ENCODE measurements around the gene PPM1H. TPM values are rescaled to one million over a fixed set of nuclear protein-coding genes. Genes with fewer than 3 reads are reported as not detected.

Gene PPM1H
- total RNA-seq, 2 experiments from 2014 or later, result not detected

DNA sequence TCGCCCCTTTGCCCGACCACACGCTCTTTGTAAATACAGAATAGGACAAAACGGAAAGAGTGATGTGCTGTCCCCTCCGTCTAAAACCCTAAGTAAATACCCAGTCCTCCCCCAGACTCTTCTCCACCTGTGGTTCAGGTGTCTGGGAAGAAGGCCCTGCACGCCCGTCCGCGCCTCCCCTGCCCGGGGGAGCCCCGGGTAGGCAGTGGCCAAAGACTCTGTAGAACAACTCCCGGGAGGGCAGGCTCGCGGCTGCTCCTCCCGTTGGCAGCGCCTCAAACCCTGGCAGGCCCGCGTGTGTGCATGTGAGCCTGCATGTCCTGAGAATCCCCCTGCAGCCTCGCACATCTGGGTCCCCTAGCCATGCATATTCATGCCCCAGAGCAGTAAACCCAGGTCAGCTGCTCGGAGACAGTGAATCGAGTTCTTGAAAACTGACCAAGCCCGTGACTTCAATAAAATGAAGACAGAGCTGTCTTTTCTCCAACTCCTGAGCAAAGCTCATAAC is 302.5 kb downstream of the PPM1H start:
- intact Hi-C loops (cut with micrococcal nuclease), result loop anchor here (2.0 to 5.0 kb wide), 2 partner anchors 30 to 195 kb away; no protein-coding TSS in a partner anchor
- H3K27me3 Mint-ChIP-seq (ENCODE audit: low read depth), result peaks cover 71% of the 10 kb centered on the region
- peaks cover 7% of the 10 kb centered on the region for H3K4me1 Mint-ChIP-seq (ENCODE audit: low read depth)
- H3K36me3 Mint-ChIP-seq (ENCODE audit: low read depth), result peaks cover 1% of the 10 kb centered on the region
- peak overlapping the region; percentile 67 for H3K4me3 Mint-ChIP-seq
- DNase-seq, result no peak
- CTCF ChIA-PET, result no interaction called here
- H3K27ac Mint-ChIP-seq, result no peak overlapping the region
- H3K9me3 Mint-ChIP-seq, result no peaks in the 10 kb centered on the region

DNA sequence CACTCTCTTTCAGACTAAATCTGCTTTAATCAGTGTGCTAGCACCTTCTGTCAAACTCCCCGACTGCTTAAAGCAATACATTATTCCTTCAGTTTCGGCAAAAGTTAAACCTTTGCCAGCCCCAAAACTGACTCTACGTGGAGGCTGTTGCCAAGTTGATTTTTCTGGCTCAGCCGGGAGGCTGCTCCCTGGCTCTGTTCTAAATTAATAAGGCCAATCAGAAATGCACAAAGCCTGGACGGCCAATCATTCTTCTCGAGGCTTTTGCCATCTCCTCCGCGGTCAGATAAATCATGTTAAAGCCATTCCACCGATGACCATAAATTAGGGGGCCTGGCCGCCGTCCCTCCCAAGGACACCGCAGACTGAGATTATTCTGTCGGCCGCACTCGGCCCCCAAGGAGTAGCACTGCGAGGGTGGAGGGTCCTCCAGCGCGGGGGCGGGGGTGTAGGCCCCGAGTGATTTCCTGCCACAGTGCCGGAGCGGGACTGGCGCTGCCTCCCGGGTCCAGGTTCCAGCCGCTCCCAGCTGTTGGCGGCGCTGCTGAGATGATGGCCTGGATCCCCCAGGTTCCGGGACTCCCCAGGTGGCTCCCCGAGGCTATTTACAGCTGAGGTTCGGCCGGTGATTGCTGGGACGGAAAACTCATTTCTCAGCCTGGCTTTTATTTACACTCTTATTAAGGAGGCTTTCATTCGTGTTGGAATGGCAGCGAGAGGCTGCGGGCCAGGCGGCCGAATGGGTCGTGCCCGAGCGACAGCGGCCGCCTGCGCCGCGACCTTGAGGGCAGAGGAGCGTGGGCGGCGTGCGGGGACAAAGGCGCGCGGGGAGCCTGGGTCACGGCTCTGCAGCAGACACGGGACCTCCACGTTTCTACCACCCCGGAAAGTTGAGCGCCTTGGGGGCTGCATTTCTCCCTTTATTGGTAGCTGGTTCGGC is 303.2 kb downstream of the PPM1H start:
- peak; percentile 61 for DNase-seq
- peaks cover 7% of the 10 kb centered on the region for H3K4me1 Mint-ChIP-seq (ENCODE audit: low read depth)
- H3K4me3 Mint-ChIP-seq, result peak overlapping the region; percentile 67
- H3K27me3 Mint-ChIP-seq (ENCODE audit: low read depth), result peaks cover 74% of the 10 kb centered on the region
- intact Hi-C loops (cut with micrococcal nuclease), result loop anchor here (2.0 to 5.0 kb wide), 2 partner anchors 29 to 194 kb away; no protein-coding TSS in a partner anchor
- H3K9me3 Mint-ChIP-seq, result no peaks in the 10 kb centered on the region
- H3K27ac Mint-ChIP-seq, result no peak overlapping the region
- peaks cover 1% of the 10 kb centered on the region for H3K36me3 Mint-ChIP-seq (ENCODE audit: low read depth)
- CTCF ChIA-PET, result no interaction called here

DNA sequence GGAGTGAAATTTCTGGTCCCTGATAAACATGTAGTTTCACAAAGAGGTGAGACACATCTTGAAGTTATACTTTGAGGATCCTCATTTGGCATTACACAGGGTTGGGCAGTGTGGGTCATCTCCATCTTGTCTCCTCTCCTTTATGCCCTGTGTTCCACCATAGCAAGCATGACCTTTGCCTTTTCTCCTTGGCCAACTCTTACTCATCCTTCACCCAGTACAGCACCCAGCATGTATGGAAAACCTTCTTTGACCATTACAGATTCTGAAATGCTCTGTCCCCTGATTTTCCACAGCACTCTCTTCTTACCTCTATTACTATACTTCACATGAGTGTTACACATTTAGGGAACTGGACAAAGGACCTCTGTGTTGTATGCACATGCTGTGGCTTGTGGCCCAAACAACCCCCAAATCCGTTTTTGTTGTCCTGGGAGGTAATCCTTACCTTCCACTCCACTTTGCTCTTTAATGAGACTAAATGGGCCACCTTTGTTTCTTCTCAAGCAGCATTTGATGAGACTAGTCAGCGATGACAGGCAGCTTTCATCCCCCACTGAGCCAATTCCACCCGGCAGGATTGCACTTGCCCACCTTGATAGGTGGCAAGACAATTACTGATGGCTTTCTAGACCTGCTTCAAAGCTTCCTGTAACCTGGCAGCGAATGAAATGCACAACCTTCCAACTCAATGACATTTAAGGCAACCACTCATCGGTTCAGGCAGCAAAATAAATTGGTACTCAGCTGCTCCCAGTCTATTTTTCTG is 304.8 kb downstream of the PPM1H start:
- Mint-ChIP-seq H3K4me3 (no peak overlapping the region), H3K27ac (no peak overlapping the region), H3K27me3 (ENCODE audit: low read depth) (peaks cover 65% of the 10 kb centered on the region), H3K36me3 (ENCODE audit: low read depth) (peaks cover 1% of the 10 kb centered on the region), H3K4me1 (ENCODE audit: low read depth) (peaks cover 7% of the 10 kb centered on the region), H3K9me3 (no peaks in the 10 kb centered on the region)
- DNase-seq, result no peak
- CTCF ChIA-PET, result interaction anchor here (0.6 to 1.3 kb wide), 2 partner anchors 9 to 12 kb away, joined by 3 read pairs; no protein-coding TSS in a partner anchor
- intact Hi-C loops (cut with micrococcal nuclease), result loop anchor here (5.0 kb wide), 1 partner anchor 193 kb away; no protein-coding TSS in a partner anchor

DNA sequence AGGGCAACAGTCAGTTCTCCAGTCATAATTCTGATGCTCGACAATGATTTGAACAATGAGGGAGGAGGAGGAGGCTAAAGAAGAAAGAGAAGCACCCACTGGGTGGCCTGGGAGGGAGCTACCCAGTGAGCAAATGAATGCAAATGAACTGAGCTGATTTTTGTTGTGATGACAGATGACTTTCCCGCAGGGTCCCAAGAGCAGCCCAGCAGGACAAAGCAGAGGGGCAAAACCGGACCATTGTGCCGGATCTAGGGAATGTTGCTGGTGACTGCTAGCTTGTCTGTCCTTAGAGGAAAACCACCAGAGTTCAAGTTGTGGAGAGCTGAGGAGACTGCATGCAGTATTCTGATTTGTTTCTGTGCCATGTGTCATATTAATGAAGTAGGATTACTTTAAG is 305.5 kb downstream of the PPM1H start:
- no peak overlapping the region for H3K4me3 Mint-ChIP-seq
- CTCF ChIA-PET, result interaction anchor here (1.0 to 1.3 kb wide), 2 partner anchors 11 to 12 kb away, joined by 3 read pairs; no protein-coding TSS in a partner anchor
- intact Hi-C loops (cut with micrococcal nuclease), result no loop called here
- H3K4me1 Mint-ChIP-seq (ENCODE audit: low read depth), result peaks cover 7% of the 10 kb centered on the region
- DNase-seq, result no peak
- H3K36me3 Mint-ChIP-seq (ENCODE audit: low read depth), result peaks cover 1% of the 10 kb centered on the region
- peak overlapping the region; percentile 24 for H3K27ac Mint-ChIP-seq
- H3K9me3 Mint-ChIP-seq, result no peaks in the 10 kb centered on the region
- H3K27me3 Mint-ChIP-seq (ENCODE audit: low read depth), result peaks cover 60% of the 10 kb centered on the region

DNA sequence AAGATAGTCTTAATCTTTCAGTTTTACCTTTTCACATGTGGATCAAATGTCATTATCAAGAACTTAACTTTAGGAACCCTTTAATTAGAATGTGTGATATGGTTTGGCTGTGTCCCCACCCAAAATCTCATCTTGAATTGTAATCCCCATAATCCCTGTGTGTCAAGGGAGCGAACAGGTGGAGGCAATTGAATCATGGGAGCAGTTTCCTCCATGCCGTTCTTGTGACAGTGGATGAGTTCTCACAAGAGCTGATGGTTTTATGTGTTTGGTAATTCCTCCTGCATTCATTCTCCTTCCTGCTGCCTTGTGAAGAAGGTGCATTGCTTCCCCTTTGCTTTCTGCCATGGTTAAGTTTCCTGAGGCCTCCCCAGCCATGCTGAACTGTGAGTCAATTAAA is 307.8 kb downstream of the PPM1H start:
- no peak overlapping the region for H3K27ac Mint-ChIP-seq
- DNase-seq, result no peak
- peaks cover 40% of the 10 kb centered on the region for H3K27me3 Mint-ChIP-seq (ENCODE audit: low read depth)
- H3K4me1 Mint-ChIP-seq (ENCODE audit: low read depth), result no peaks in the 10 kb centered on the region
- no peak overlapping the region for H3K4me3 Mint-ChIP-seq
- H3K9me3 Mint-ChIP-seq, result no peaks in the 10 kb centered on the region
- CTCF ChIA-PET, result interaction anchor here (0.8 to 1.8 kb wide), 3 partner anchors 9 to 167 kb away, joined by 3 to 4 read pairs (median 3); no protein-coding TSS in a partner anchor
- intact Hi-C loops (cut with micrococcal nuclease), result no loop called here
- peaks cover 1% of the 10 kb centered on the region for H3K36me3 Mint-ChIP-seq (ENCODE audit: low read depth)

DNA sequence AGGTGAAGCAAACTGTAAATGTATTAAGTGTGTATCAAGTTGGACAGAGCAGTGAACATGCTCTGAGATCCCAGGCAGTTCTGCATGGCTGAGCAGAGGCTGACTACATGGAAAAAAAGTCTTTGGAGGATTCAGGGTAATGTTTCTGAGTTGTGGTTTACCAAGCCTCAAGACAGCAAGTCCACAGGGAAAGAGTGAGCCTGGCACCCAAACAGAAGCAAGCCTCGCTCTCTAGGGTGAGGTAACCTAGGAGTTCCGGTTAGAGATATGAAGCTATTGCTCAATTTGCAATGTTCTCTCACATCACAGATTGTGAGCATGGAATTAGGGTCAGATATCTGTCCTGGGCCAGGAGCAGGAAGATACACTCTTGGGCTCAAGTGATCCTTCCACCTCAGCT is 309.7 kb downstream of the PPM1H start:
- no peak for DNase-seq
- CTCF ChIA-PET, result no interaction called here

DNA sequence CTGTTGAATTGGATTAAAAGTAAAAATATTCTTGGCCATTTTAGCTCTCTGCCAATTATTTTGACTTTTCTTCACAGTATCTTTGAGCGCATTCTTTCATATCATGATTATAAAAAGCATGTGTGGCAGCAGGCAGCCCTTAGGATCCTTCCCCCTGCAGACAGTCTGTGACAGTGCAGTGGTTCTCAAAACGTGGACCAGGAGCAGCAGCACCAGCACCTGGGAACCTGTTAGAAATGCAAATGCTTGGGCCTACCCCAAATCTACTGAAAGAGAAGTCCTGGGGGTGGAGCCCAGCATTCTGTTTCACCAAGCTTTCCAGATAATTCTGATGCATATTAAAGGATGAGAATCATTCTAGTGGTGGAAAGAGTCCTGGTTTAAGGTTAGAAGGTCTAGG is 312.8 kb downstream of the PPM1H start:
- Mint-ChIP-seq H3K27me3 (ENCODE audit: low read depth) (peaks cover 3% of the 10 kb centered on the region), H3K9me3 (no peaks in the 10 kb centered on the region), H3K4me3 (no peak overlapping the region), H3K4me1 (ENCODE audit: low read depth) (peaks cover 9% of the 10 kb centered on the region), H3K27ac (no peak overlapping the region), H3K36me3 (ENCODE audit: low read depth) (no peaks in the 10 kb centered on the region)
- no peak for DNase-seq
- intact Hi-C loops (cut with micrococcal nuclease), result no loop called here
- CTCF ChIA-PET, result no interaction called here

More for the DNA sequence above, 309.7 kb downstream of the PPM1H start:
- H3K4me1 Mint-ChIP-seq (ENCODE audit: low read depth), result no peaks in the 10 kb centered on the region
- H3K36me3 Mint-ChIP-seq (ENCODE audit: low read depth), result peaks cover 1% of the 10 kb centered on the region
- no peak overlapping the region for H3K4me3 Mint-ChIP-seq
- H3K27me3 Mint-ChIP-seq (ENCODE audit: low read depth), result peaks cover 24% of the 10 kb centered on the region
- no peaks in the 10 kb centered on the region for H3K9me3 Mint-ChIP-seq
- intact Hi-C loops (cut with micrococcal nuclease), result no loop called here
- no peak overlapping the region for H3K27ac Mint-ChIP-seq

DNA sequence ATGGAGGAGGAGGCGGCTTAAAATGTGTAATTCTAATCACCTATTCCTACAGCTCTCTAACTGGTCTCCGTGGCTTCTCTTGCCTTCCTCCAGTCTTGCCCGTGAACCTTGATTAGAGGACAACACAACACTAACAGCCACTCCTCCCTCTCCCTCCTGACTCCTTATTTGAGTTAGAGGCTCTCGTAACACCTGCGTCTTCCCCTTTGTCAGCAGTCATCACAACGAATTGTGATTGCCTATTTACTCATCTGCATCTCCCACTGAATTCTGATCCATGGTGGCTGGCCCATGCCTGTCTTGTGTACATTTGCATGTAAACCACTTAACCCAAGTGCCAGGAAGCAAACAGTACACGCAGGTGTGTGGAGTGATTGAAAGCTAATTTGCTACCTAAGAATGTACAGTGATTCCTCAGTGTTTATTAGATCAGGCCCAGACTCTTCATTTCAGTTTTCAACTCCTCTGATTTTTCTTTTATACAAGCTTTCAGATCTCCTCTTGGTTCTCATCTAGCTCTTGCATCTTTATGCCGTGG is 313.8 kb downstream of the PPM1H start:
- CTCF ChIA-PET, result interaction anchor here (1.0 kb wide), 1 partner anchor 186 kb away, joined by 3 read pairs; no protein-coding TSS in a partner anchor
- Mint-ChIP-seq H3K36me3 (ENCODE audit: low read depth) (no peaks in the 10 kb centered on the region), H3K27me3 (ENCODE audit: low read depth) (peaks cover 2% of the 10 kb centered on the region), H3K4me3 (no peak overlapping the region), H3K27ac (no peak overlapping the region), H3K4me1 (ENCODE audit: low read depth) (peaks cover 9% of the 10 kb centered on the region), H3K9me3 (no peaks in the 10 kb centered on the region)
- intact Hi-C loops (cut with micrococcal nuclease), result no loop called here
- DNase-seq, result no peak

DNA sequence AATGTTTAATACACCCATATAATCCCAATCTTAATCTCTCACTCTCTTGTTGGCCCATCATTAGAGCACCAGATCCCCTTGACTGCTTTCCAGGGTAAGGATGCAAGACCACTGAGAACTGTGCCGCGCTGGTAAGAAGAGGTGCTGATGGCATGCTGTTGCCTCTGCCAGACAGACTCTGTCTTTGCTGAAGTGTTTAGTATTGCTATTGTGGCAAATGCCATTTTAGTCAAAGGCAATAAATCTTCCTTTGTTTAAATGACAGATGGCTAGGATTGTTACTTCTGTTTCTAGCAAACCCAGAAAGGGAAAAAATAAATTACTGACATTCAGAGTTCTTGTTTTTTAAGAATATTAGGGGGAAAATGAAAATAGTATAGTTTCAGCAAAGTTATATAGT is 316.0 kb downstream of the PPM1H start:
- H3K4me1 Mint-ChIP-seq (ENCODE audit: low read depth), result peaks cover 9% of the 10 kb centered on the region
- CTCF ChIA-PET, result interaction anchor here (1.0 kb wide), 1 partner anchor 9 kb away, joined by 4 read pairs; no protein-coding TSS in a partner anchor
- H3K27me3 Mint-ChIP-seq (ENCODE audit: low read depth), result peaks cover 2% of the 10 kb centered on the region
- H3K9me3 Mint-ChIP-seq, result no peaks in the 10 kb centered on the region
- DNase-seq, result no peak
- H3K36me3 Mint-ChIP-seq (ENCODE audit: low read depth), result no peaks in the 10 kb centered on the region
- no peak overlapping the region for H3K27ac Mint-ChIP-seq
- intact Hi-C loops (cut with micrococcal nuclease), result no loop called here
- no peak overlapping the region for H3K4me3 Mint-ChIP-seq

DNA sequence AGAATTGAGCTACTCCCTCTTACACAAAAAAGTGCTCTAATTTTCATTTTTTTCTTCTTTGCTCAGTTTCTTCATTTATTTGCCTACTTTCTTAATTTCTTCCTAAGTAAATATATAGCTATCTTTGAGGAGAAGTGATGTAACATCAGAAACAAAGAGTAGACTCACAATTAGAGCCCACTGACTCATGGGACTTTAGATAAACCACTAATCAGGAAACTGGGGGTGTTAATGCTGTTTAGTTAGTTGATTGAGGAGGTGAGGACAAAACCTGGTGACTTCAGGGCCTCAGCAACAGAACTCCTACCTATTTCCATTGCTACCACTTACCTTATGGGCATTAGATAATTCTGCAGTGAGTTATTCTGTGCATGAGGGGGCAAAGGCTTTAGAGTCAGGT is 316.6 kb downstream of the PPM1H start:
- DNase-seq, result no peak
- CTCF ChIA-PET, result interaction anchor here (0.8 to 1.2 kb wide), 3 partner anchors 10 to 66 kb away, joined by 3 to 4 read pairs (median 3); no protein-coding TSS in a partner anchor
- Mint-ChIP-seq H3K4me3 (no peak overlapping the region), H3K27me3 (ENCODE audit: low read depth) (peaks cover 2% of the 10 kb centered on the region), H3K27ac (no peak overlapping the region), H3K4me1 (ENCODE audit: low read depth) (peaks cover 9% of the 10 kb centered on the region), H3K9me3 (no peaks in the 10 kb centered on the region), H3K36me3 (ENCODE audit: low read depth) (no peaks in the 10 kb centered on the region)
- intact Hi-C loops (cut with micrococcal nuclease), result no loop called here

DNA sequence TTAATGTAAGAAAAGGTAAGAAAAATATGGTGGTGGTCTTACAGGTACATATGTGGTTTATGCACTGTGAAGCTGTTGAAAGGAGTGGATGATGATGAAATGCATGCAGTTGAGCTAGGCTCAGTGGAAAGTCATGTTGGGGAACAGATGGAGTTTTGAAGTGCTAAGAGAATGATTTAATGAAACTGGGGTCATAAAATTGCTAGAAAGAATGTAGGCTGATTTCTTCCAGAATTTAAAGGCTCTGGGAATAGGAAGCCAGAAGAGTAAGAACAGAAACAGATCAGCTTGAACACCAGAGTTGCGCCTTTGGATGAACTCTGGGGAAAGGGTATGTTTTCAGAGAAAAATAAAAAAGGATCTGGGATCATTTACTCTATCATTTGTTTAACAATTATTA is 321.9 kb downstream of the PPM1H start:
- no peak overlapping the region for H3K4me3 Mint-ChIP-seq
- CTCF ChIA-PET, result no interaction called here
- no peaks in the 10 kb centered on the region for H3K36me3 Mint-ChIP-seq (ENCODE audit: low read depth)
- no peak overlapping the region for H3K27ac Mint-ChIP-seq
- DNase-seq, result no peak
- no peaks in the 10 kb centered on the region for H3K27me3 Mint-ChIP-seq (ENCODE audit: low read depth)
- intact Hi-C loops (cut with micrococcal nuclease), result no loop called here
- no peaks in the 10 kb centered on the region for H3K9me3 Mint-ChIP-seq
- peaks cover under 1% of the 10 kb centered on the region for H3K4me1 Mint-ChIP-seq (ENCODE audit: low read depth)

DNA sequence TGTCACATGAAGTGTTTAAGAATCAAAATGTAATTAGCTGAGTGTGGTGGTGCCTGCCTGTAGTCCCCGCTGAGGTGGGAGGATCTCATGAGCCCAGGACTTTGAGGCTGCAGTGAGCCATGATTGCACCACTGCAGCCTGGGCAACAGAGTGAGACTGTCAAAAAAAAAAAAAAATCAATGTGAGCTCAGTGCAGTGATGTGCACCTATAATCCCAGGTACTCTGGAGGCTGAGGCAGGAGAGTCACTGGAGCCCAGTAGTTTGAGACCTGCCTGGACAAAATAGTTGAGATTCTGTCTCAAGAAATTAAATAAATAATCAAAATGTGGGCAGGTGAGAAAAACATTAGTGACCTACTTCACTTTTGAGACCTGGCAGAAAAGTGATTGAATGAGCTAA is 328.3 kb downstream of the PPM1H start:
- H3K4me3 Mint-ChIP-seq, result no peak overlapping the region
- no peak overlapping the region for H3K27ac Mint-ChIP-seq
- peaks cover 31% of the 10 kb centered on the region for H3K4me1 Mint-ChIP-seq (ENCODE audit: low read depth)
- CTCF ChIA-PET, result interaction anchor here (0.6 to 1.7 kb wide), 5 partner anchors 8 to 207 kb away, joined by 3 to 5 read pairs (median 3); no protein-coding TSS in a partner anchor
- H3K9me3 Mint-ChIP-seq, result no peaks in the 10 kb centered on the region
- no peak for DNase-seq
- no peaks in the 10 kb centered on the region for H3K36me3 Mint-ChIP-seq (ENCODE audit: low read depth)
- no peaks in the 10 kb centered on the region for H3K27me3 Mint-ChIP-seq (ENCODE audit: low read depth)
- intact Hi-C loops (cut with micrococcal nuclease), result loop anchor here (10.0 kb wide), 1 partner anchor 1168 kb away; the partner anchor contains the start of gene RXYLT1
